IMR-90 (cell line): ENCODE data around the gene CADM1. TPM values are rescaled to one million over a fixed set of nuclear protein-coding genes. Genes with fewer than 3 reads are reported as not detected.

Experiments used
- ATAC-seq: fragments of 200-7000 bp; cut with Tn5 transposase; 2 replicates; pipeline ENCODE4 v1.9.1; 2020; ENCODE audit warnings: low read depth, mild to moderate bottlenecking, moderate library complexity
- BruUV-seq: library from RNA; stranded (reverse); fragments of 400-500 nt; replicated peaks from 2 replicates; lab custom pipeline; 2021; lab: Mats Ljungman, UMichigan
- CTCF ChIA-PET: fragments of 300-600 bp; formaldehyde crosslinking; extraction: SDS; loops from one replicate; lab custom pipeline; 2021; ENCODE audit warnings: antibody characterized with exemption; lab: Yijun Ruan, JAX
- POLR2A ChIA-PET: fragments of 300-600 bp; sonication (Branson Sonifier 250); formaldehyde crosslinking; loops from one replicate; lab custom pipeline; 2022; ENCODE audit warnings: antibody characterized with exemption; ENCODE audit not compliant: unreplicated experiment; lab: Charles Lee
- DNase-seq: peaks from one replicate; pipeline ENCODE4 v3.0.0; 2013
- H2AFZ ChIP-seq: replicated peaks from 2 replicates; pipeline ENCODE3; 2013; ENCODE audit warnings: low read length, mild to moderate bottlenecking; ENCODE audit not compliant: poor library complexity
- H2AK5ac ChIP-seq: 2 replicates; pipeline ENCODE4 v1.6.1; 2013; ENCODE audit warnings: low read depth, low read length, inconsistent platforms
- H2AK9ac ChIP-seq: replicated peaks from 2 replicates; pipeline ENCODE3; 2013; ENCODE audit warnings: mild to moderate bottlenecking, low read depth, low read length, moderate library complexity; ENCODE audit not compliant: poor library complexity
- H2BK120ac ChIP-seq: 2 replicates; pipeline ENCODE4 v1.6.1; 2013; ENCODE audit warnings: low read depth, low read length, inconsistent platforms
- H2BK15ac ChIP-seq: 3 replicates; pipeline ENCODE4 v1.6.1; 2013; ENCODE audit warnings: low read depth, low read length, inconsistent platforms
- H2BK20ac ChIP-seq: 2 replicates; pipeline ENCODE4 v1.6.1; 2013; ENCODE audit warnings: low read depth, mild to moderate bottlenecking, inconsistent platforms, low read length, moderate library complexity
- H2BK5ac ChIP-seq: 2 replicates; pipeline ENCODE4 v1.6.1; 2013; ENCODE audit warnings: mild to moderate bottlenecking, low read depth, low read length, inconsistent platforms; ENCODE audit not compliant: poor library complexity, severe bottlenecking
- H3K14ac ChIP-seq: replicated peaks from 2 replicates; pipeline ENCODE4 v1.6.1; 2013; ENCODE audit warnings: low read depth, low read length, inconsistent platforms
- H3K18ac ChIP-seq: 2 replicates; pipeline ENCODE4 v1.6.1; 2013; ENCODE audit warnings: low read depth, low read length, control low read depth
- H3K23ac ChIP-seq: 2 replicates; pipeline ENCODE4 v1.6.1; 2013; ENCODE audit warnings: low read depth, low read length, inconsistent platforms
- H3K27ac ChIP-seq: 2 replicates; pipeline ENCODE4 v1.5.1; 2013; ENCODE audit warnings: mild to moderate bottlenecking, control low read depth, low read length; ENCODE audit not compliant: insufficient read depth
- H3K27me3 ChIP-seq: 2 replicates; pipeline ENCODE4 v1.6.1; 2013; ENCODE audit warnings: low read length; ENCODE audit not compliant: control insufficient read depth, insufficient read depth
- H3K36me3 ChIP-seq: 2 replicates; pipeline ENCODE4 v1.6.1; 2013; ENCODE audit warnings: low read length, mixed read lengths; ENCODE audit not compliant: control insufficient read depth, insufficient read depth
- H3K4ac ChIP-seq: 2 replicates; pipeline ENCODE4 v1.6.1; 2013; ENCODE audit warnings: low read depth, low read length, inconsistent platforms
- H3K4me1 ChIP-seq: 2 replicates; pipeline ENCODE4 v1.6.1; 2013; ENCODE audit warnings: low read length, mixed read lengths; ENCODE audit not compliant: control insufficient read depth, insufficient read depth
- H3K4me2 ChIP-seq: 2 replicates; pipeline ENCODE4 v1.6.1; 2013; ENCODE audit warnings: low read depth, mild to moderate bottlenecking, control low read depth, low read length, moderate library complexity
- H3K4me3 ChIP-seq: 2 replicates; pipeline ENCODE4 v1.5.1; 2013; ENCODE audit warnings: low read depth, mild to moderate bottlenecking, control low read depth, low read length, moderate library complexity; ENCODE audit not compliant: insufficient read depth
- H3K56ac ChIP-seq: 2 replicates; pipeline ENCODE4 v1.6.1; 2013; ENCODE audit warnings: low read length, inconsistent platforms; ENCODE audit not compliant: insufficient read depth; ENCODE audit errors: extremely low read depth
- H3K79me1 ChIP-seq, 2 experiments: 2 replicates each; pipeline ENCODE4 v1.6.1; 2013; ENCODE audit warnings: low read length in 2 of 2, inconsistent platforms in 1 of 2, low read depth in 1 of 2
- H3K9ac ChIP-seq: 2 replicates; pipeline ENCODE4 v1.6.1; 2013; ENCODE audit warnings: low read depth, low read length, control low read depth
- H3K9me1 ChIP-seq: 2 replicates; pipeline ENCODE4 v1.6.1; 2013; ENCODE audit warnings: low read length, inconsistent platforms; ENCODE audit not compliant: insufficient read depth
- H3K9me3 ChIP-seq: 2 replicates; pipeline ENCODE4 v1.6.1; 2013; ENCODE audit warnings: low read length; ENCODE audit not compliant: control insufficient read depth, insufficient read depth
- H4K20me1 ChIP-seq: 2 replicates; pipeline ENCODE4 v1.6.1; 2013; ENCODE audit warnings: low read length, inconsistent platforms; ENCODE audit not compliant: insufficient read depth
- H4K5ac ChIP-seq: 2 replicates; pipeline ENCODE4 v1.6.1; 2013; ENCODE audit warnings: mild to moderate bottlenecking, low read depth, low read length, control low read depth
- H4K8ac ChIP-seq, 2 experiments: 2 replicates each; pipeline ENCODE4 v1.6.1; 2013; ENCODE audit warnings: low read depth in 2 of 2, low read length in 2 of 2, control low read depth in 1 of 2, inconsistent platforms in 1 of 2
- H4K91ac ChIP-seq: 2 replicates; pipeline ENCODE4 v1.6.1; 2013; ENCODE audit warnings: low read depth, low read length, inconsistent platforms; ENCODE audit not compliant: insufficient read depth
- CHD1 ChIP-seq: IDR thresholded peaks from 2 replicates; pipeline ENCODE4 v1.6.1; 2012; ENCODE audit warnings: low read depth, low read length, improper control_type of control experiment
- MAZ ChIP-seq: IDR thresholded peaks from 2 replicates; pipeline ENCODE4 v1.6.1; 2012; ENCODE audit warnings: low read depth, mild to moderate bottlenecking, low read length, improper control_type of control experiment, moderate library complexity, borderline replicate concordance
- MXI1 ChIP-seq: IDR thresholded peaks from 2 replicates; pipeline ENCODE4 v1.6.1; 2012; ENCODE audit warnings: low read depth, mild to moderate bottlenecking, low read length, moderate library complexity, borderline replicate concordance
- RFX5 ChIP-seq: IDR thresholded peaks from 2 replicates; pipeline ENCODE4 v1.8.0; 2012; ENCODE audit warnings: low read depth, mild to moderate bottlenecking, low read length, moderate library complexity
- SMC3 ChIP-seq: fragments of 150-350 bp; IDR thresholded peaks from 2 replicates; pipeline ENCODE4 v1.6.1; 2016; ENCODE audit warnings: low read depth, mild to moderate bottlenecking, antibody characterized with exemption, low read length, moderate library complexity
- WGBS, 2 experiments: methylation state at CpG; one replicate each; pipeline versions ENCODE4 v1.1.5 to v1.1.7; 2013; ENCODE audit warnings: missing lambda C conversion rate in 2 of 2; ENCODE audit not compliant: insufficient read length in 1 of 2; ENCODE audit errors: extremely low coverage in 2 of 2; 5-methylcytosine and 5-hydroxymethylcytosine counted together
- dilution Hi-C: fragments of 300-500 bp; cut with HindIII; formaldehyde crosslinking; loops from one replicate; pipeline ENCODE4 v1.14.3; 2018; ENCODE audit warnings: low sequenced_read_pairs; ENCODE audit not compliant: unreplicated experiment
- in situ Hi-C: fragments of 300-500 bp; cut with MboI; formaldehyde crosslinking; loops from 3 replicates; pipeline ENCODE4 v1.14.3; 2019; ENCODE audit warnings: low sequenced_read_pairs, inconsistent platforms, mixed read lengths
- intact Hi-C: fragments of 100-400 bp; cut with micrococcal nuclease; formaldehyde crosslinking; loops from 2 replicates; pipeline ENCODE4 v1.10.0; 2022
- polyA plus RNA-seq, 3 experiments: library from polyadenylated mRNA; depleted of rRNA; stranded (reverse); fragments of >200 nt; gene quantifications; 2 replicates each; pipeline ENCODE4 v1.2.3, GENCODE V29; 2012; ENCODE audit warnings: low replicate concordance in 1 of 3
- total RNA-seq: library from RNA; depleted of rRNA; stranded (reverse); fragments of >200 nt; gene quantifications from 2 replicates; pipeline ENCODE4 v1.2.3, GENCODE V29; 2012
- TF ChIP-seq, protein P1 (sequence below): fragments of 150-350 bp; IDR thresholded peaks from 2 replicates; pipeline ENCODE4 v1.6.1; 2017; ENCODE audit warnings: mild to moderate bottlenecking, antibody characterized with exemption, low read length, low read depth

The CADM1 gene
- total and polyA plus RNA-seq, 2 of the 4 experiments (the other 2 are of a cell fraction) = 28.8 to 77.1 TPM

GRCh38 chr11:115497303-115497702, 6.9 kb downstream of the CADM1 start:
- Histone ChIP-seq H3K4me3 (no peak overlapping the region), H3K27me3 (no peaks in the 10 kb centered on the region; the same call in 1 of the 2 replicates), H3K4ac (no peak overlapping the region), H3K79me1 (peaks cover 9 to 11% of the 10 kb centered on the region in 2 experiments), H3K27ac (no peak overlapping the region), H3K56ac (no peak overlapping the region), H3K14ac (no peak overlapping the region), H3K4me1 (peaks cover 2% of the 10 kb centered on the region; the same call in 1 of the 2 replicates), H3K36me3 (no peaks in the 10 kb centered on the region), H2AK9ac (no peak overlapping the region), H2BK20ac (no peak overlapping the region), H2AK5ac (no peak overlapping the region), H3K9me3 (no peaks in the 10 kb centered on the region), H2BK15ac (no peak overlapping the region), H4K8ac (no peak overlapping the region), H3K18ac (no peak overlapping the region), H2AFZ (no peak overlapping the region), H3K23ac (no peak overlapping the region), H4K5ac (no peak overlapping the region), H2BK120ac (no peak overlapping the region), H4K91ac (no peak overlapping the region), H2BK5ac (no peak overlapping the region), H3K9ac (no peak overlapping the region), H4K20me1 (peaks cover 8% of the 10 kb centered on the region; the same call in 1 of the 2 replicates), H3K9me1 (no peaks in the 10 kb centered on the region; the same call in 1 of the 2 replicates), H3K4me2 (no peak overlapping the region)
- intact Hi-C loops = no loop called here
- DNase-seq (no peak), ATAC-seq (no peak)
- WGBS, 2 experiments = no CpG with 5 or more reads among the region's 2 CpGs
- TF ChIP-seq CHD1 (no peak), RFX5 (no peak), SMC3 (no peak), MXI1 (no peak), MAZ (no peak)
- TF ChIP-seq, protein P1, sequence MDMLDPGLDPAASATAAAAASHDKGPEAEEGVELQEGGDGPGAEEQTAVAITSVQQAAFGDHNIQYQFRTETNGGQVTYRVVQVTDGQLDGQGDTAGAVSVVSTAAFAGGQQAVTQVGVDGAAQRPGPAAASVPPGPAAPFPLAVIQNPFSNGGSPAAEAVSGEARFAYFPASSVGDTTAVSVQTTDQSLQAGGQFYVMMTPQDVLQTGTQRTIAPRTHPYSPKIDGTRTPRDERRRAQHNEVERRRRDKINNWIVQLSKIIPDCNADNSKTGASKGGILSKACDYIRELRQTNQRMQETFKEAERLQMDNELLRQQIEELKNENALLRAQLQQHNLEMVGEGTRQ = no peak
- ChIA-PET POLR2A (no interaction called here), CTCF (no interaction called here)
- dilution Hi-C loops = no loop called here
- in situ Hi-C loops = no loop called here
- no TSS peak for BruUV-seq
